Measurements from ENCODE around the gene TMEM51. TPM values are rescaled to one million over a fixed set of nuclear protein-coding genes. Genes with fewer than 3 reads are reported as not detected.

TMEM51 gene
- total and polyA plus RNA-seq, 2 of the 13 experiments (the other 11 are each of a cell fraction or from before 2014, with no cell fraction given), result 12.2 to 22.3 TPM

DNA sequence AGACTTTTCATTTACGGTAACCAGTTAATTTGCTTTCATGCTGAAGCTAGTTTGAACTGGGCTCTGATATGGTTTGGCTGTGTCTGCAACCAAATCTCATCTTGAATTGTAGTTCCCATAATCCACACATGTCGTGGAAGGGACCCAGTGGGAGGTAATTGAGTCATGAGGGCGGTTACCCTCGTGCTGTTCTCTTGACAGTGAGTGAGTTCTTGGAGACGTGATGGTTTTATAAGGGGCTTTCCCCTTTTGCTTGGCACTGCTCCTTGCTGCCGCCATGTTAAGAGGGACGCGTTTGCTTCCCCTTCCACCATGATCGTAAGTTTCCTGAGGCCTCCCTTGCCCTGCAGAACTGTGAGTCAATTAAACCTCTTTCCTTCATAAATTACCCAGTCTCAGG, 83.2 kb downstream of the TMEM51 start:
- no peak for FAIRE-seq
- H4K20me1 ChIP-seq (ENCODE audit: insufficient read depth, low read length), result no peaks in the 10 kb centered on the region

More for the DNA sequence above, 83.2 kb downstream of the TMEM51 start:
- H3K27me3 ChIP-seq (ENCODE audit: control insufficient read depth in 1 of 2, insufficient read depth in 2 of 2, low read length in 2 of 2), result peaks cover 2 to 33% of the 10 kb centered on the region in 2 experiments; a peak in 2 of 5 replicates
- no peak overlapping the region for H3K4me3 ChIP-seq (replicated peaks in 1 of 3; ENCODE audit: insufficient read depth in 1 of 3, low read depth in 2 of 3, low read length in 3 of 3)
- ChIA-PET CTCF (ENCODE audit: low intra/inter-chr PET ratio, low total read pairs) (no interaction called here), POLR2A (no interaction called here)
- H2AFZ ChIP-seq (ENCODE audit: low read length), result no peak overlapping the region
- DNase-seq (ENCODE audit: low spot score) (no peak), ATAC-seq (no peak)
- H3K9me3 ChIP-seq (ENCODE audit: low read length), result no peaks in the 10 kb centered on the region
- H3K9ac ChIP-seq (ENCODE audit: insufficient read depth, low read depth, low read length), result no peak overlapping the region
- BruUV-seq (replicated peaks), result no TSS peak
- H3K36me3 ChIP-seq (replicated peaks in 1 of 2; ENCODE audit: control insufficient read depth in 1 of 2, insufficient read depth in 2 of 2, low read length in 2 of 2), result no peaks in the 10 kb centered on the region
- WGBS (ENCODE audit: low lambda C conversion rate), result 60% methylated on average over 9 of the region's 9 CpGs
- intact Hi-C loops (cut with micrococcal nuclease; ENCODE audit: unreplicated experiment) (no loop called here), in situ Hi-C loops (cut with HindIII; ENCODE audit: extremely low pct_ligation_motif_present, low pct_unique_long_range_greater_than_20kb) (no loop called here)
- peaks cover 8% of the 10 kb centered on the region for H3K4me1 ChIP-seq (ENCODE audit: insufficient read depth, low read length)
- H3K79me2 ChIP-seq (ENCODE audit: insufficient read depth, low read length), result no peaks in the 10 kb centered on the region
- H3K27ac ChIP-seq (ENCODE audit: extremely low read length, insufficient read depth, low read length), result no peak overlapping the region
- no peak for TF ChIP-seq ZNF432 (CRISPR knock-in tag; IDR thresholded peaks at IDR 0.05; ENCODE audit: borderline replicate concordance)
- no peak for TF ChIP-seq MYNN (CRISPR knock-in tag; IDR thresholded peaks at IDR 0.05; ENCODE audit: low read depth)
- TF ChIP-seq, protein P1, sequence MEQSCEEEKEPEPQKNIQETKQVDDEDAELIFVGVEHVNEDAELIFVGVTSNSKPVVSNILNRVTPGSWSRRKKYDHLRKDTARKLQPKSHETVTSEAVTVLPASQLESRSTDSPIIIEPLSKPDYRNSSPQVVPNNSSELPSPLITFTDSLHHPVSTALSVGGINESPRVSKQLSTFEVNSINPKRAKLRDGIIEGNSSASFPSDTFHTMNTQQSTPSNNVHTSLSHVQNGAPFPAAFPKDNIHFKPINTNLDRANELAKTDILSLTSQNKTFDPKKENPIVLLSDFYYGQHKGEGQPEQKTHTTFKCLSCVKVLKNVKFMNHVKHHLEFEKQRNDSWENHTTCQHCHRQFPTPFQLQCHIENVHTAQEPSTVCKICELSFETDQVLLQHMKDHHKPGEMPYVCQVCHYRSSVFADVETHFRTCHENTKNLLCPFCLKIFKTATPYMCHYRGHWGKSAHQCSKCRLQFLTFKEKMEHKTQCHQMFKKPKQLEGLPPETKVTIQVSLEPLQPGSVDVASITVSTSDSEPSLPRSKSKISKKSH (CRISPR knock-in tag; IDR thresholded peaks at IDR 0.05; ENCODE audit: borderline replicate concordance), result no peak
- no peak for TF ChIP-seq RBFOX2 (IDR thresholded peaks at IDR 0.05; ENCODE audit: low read depth, low read length)
- no peak for TF ChIP-seq NR2F2 (IDR thresholded peaks at IDR 0.05; ENCODE audit: borderline replicate concordance, low read depth)
- TF ChIP-seq MXD4 (CRISPR knock-in tag; IDR thresholded peaks at IDR 0.05), result no peak
- no peak for TF ChIP-seq CBX5 (CRISPR knock-in tag; IDR thresholded peaks at IDR 0.05; ENCODE audit: borderline replicate concordance)
- TF ChIP-seq NR2F6 (IDR thresholded peaks at IDR 0.05), result no peak
- no peak for TF ChIP-seq NR2F6 (CRISPR knock-in tag; IDR thresholded peaks at IDR 0.05)
- TF ChIP-seq ASH2L (IDR thresholded peaks at IDR 0.05; ENCODE audit: insufficient read length, low read depth, low read length), result no peak
- no peak for TF ChIP-seq SIX4 (CRISPR knock-in tag; IDR thresholded peaks at IDR 0.05)
- TF ChIP-seq HDAC6 (IDR thresholded peaks at IDR 0.05; ENCODE audit: low read depth, low read length), result no peak
- TF ChIP-seq ZNF772 (CRISPR knock-in tag; IDR thresholded peaks at IDR 0.05), result no peak
- TF ChIP-seq ZFP62 (CRISPR knock-in tag; IDR thresholded peaks at IDR 0.05), result no peak
- TF ChIP-seq, protein P2, sequence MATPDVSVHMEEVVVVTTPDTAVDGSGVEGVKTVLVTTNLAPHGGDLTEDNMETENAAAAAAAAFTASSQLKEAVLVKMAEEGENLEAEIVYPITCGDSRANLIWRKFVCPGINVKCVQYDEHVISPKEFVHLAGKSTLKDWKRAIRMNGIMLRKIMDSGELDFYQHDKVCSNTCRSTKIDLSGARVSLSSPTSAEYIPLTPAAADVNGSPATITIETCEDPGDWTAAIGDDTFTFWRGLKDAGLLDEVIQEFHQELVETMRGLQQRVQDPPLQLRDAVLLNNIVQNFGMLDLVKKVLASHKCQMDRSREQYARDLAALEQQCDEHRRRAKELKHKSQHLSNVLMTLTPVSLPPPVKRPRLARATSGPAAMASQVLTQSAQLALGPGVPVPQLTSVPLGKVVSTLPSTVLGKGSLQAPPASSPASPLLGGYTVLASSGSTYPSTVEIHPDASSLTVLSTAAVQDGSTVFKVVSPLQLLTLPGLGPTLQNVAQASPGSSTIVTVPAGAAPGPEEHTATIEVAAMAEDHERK (CRISPR knock-in tag; IDR thresholded peaks at IDR 0.05; ENCODE audit: low read depth), result no peak
- no peak for TF ChIP-seq ZFX (CRISPR knock-in tag; IDR thresholded peaks at IDR 0.05; ENCODE audit: low read depth)
- TF ChIP-seq ZNF552 (CRISPR knock-in tag; IDR thresholded peaks at IDR 0.05; ENCODE audit: borderline replicate concordance), result no peak
- no peak overlapping the region for H3K4me2 ChIP-seq (ENCODE audit: low read depth, low read length)
